ENCODE data around the gene SOX11. TPM values are rescaled to one million over a fixed set of nuclear protein-coding genes. Genes with fewer than 3 reads are reported as not detected.

SOX11 gene
- total RNA-seq, 2 experiments from 2014 or later, result 7.7 to 13.0 TPM

DNA sequence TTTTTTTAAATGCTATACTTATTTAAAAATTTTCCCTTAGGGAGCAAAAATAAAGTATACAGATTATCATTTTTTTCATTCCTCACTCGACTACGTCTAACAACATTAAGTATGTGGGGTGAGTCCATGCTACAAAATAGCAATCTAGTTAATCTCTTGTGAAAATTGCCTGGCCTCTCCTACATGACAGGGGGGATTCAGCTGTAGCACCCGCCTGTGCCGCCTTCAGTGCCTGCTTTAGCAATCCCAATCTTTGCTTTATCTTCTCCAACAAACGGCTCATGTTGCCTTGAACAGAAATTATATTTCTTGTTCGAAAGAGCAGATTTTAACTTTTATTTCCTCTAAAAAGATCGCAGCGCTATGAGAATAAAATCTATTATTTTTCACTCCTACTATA, 2.4 kb upstream of the SOX11 start:
- BruUV-seq (replicated peaks), result no TSS peak
- no peak for TF ChIP-seq EZH2phosphoT487 (IDR thresholded peaks at IDR 0.05; ENCODE audit: borderline replicate concordance, low read depth, low read length)
- TF ChIP-seq, protein P1, sequence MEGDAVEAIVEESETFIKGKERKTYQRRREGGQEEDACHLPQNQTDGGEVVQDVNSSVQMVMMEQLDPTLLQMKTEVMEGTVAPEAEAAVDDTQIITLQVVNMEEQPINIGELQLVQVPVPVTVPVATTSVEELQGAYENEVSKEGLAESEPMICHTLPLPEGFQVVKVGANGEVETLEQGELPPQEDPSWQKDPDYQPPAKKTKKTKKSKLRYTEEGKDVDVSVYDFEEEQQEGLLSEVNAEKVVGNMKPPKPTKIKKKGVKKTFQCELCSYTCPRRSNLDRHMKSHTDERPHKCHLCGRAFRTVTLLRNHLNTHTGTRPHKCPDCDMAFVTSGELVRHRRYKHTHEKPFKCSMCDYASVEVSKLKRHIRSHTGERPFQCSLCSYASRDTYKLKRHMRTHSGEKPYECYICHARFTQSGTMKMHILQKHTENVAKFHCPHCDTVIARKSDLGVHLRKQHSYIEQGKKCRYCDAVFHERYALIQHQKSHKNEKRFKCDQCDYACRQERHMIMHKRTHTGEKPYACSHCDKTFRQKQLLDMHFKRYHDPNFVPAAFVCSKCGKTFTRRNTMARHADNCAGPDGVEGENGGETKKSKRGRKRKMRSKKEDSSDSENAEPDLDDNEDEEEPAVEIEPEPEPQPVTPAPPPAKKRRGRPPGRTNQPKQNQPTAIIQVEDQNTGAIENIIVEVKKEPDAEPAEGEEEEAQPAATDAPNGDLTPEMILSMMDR (conservative IDR thresholded peaks at IDR 0.05; ENCODE audit: low read length), result no peak
- Histone ChIP-seq H4K20me1 (ENCODE audit: insufficient read depth, low read length) (no peaks in the 10 kb centered on the region), H3K79me2 (ENCODE audit: insufficient read depth, low read depth, low read length) (peaks cover 8% of the 10 kb centered on the region; the same call in 1 of the 2 replicates), H3K9me2 (ENCODE audit: insufficient read depth, low read length) (no peaks in the 10 kb centered on the region), H3K9me3 (ENCODE audit: low read length) (no peaks in the 10 kb centered on the region), H3K27ac (ENCODE audit: low read depth, low read length, poor library complexity, severe bottlenecking) (no peak overlapping the region), H3K4me2 (ENCODE audit: low read length) (no peak overlapping the region), H3K4me3 (ENCODE audit: low read depth, low read length, poor library complexity, severe bottlenecking) (no peak overlapping the region), H2AFZ (ENCODE audit: low read length) (no peak overlapping the region), H3K36me3 (ENCODE audit: insufficient read depth, low read length) (no peaks in the 10 kb centered on the region), H3K4me1 (ENCODE audit: insufficient read depth, low read length, poor library complexity, severe bottlenecking) (peaks cover 10% of the 10 kb centered on the region)
- no peak for DNase-seq (ENCODE audit: low spot score)
- ChIA-PET POLR2A (interaction anchor here (0.9 kb wide), 1 partner anchor 71 kb away, joined by 5 read pairs; no protein-coding TSS in a partner anchor), CTCF (ENCODE audit: unreplicated experiment) (no interaction called here)
- intact Hi-C loops (cut with micrococcal nuclease; ENCODE audit: unreplicated experiment), result no loop called here

DNA sequence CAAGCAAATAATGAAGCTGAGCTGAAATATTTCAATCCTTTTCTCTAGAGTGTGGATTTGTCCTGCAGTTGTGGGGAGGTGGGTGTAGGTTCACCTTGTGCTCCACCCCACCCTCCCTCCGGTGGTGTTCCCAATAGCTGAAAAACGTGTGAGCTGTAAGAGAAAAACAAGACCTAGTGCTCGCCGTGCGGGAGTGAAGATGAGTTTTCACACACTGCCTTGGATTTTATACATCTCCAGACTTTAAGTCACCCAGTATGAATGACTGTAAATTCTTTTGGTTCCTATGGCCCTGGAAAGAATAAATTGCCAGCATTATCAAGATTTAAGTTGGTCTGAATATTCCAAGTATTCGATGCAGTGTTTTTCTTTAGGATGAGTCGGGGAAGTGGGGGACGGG, 1.9 kb upstream of the SOX11 start:
- intact Hi-C loops (cut with micrococcal nuclease; ENCODE audit: unreplicated experiment), result no loop called here
- CTCF ChIA-PET (ENCODE audit: unreplicated experiment), result no interaction called here
- POLR2A ChIA-PET, result interaction anchor here (0.9 kb wide), 1 partner anchor 70 kb away, joined by 5 read pairs; no protein-coding TSS in a partner anchor
- Histone ChIP-seq H3K36me3 (ENCODE audit: insufficient read depth, low read length) (no peaks in the 10 kb centered on the region), H3K4me2 (ENCODE audit: low read length) (no peak overlapping the region), H4K20me1 (ENCODE audit: insufficient read depth, low read length) (no peaks in the 10 kb centered on the region), H3K9me2 (ENCODE audit: insufficient read depth, low read length) (no peaks in the 10 kb centered on the region), H2AFZ (ENCODE audit: low read length) (no peak overlapping the region), H3K27ac (ENCODE audit: low read depth, low read length, poor library complexity, severe bottlenecking) (no peak overlapping the region), H3K4me1 (ENCODE audit: insufficient read depth, low read length, poor library complexity, severe bottlenecking) (peaks cover 11% of the 10 kb centered on the region), H3K79me2 (ENCODE audit: insufficient read depth, low read depth, low read length) (peaks cover 13% of the 10 kb centered on the region; the same call in 1 of the 2 replicates), H3K9me3 (ENCODE audit: low read length) (no peaks in the 10 kb centered on the region), H3K4me3 (ENCODE audit: low read depth, low read length, poor library complexity, severe bottlenecking) (no peak overlapping the region)
- no TSS peak for BruUV-seq (replicated peaks)
- no peak for DNase-seq (ENCODE audit: low spot score)
- no peak for TF ChIP-seq EZH2phosphoT487 (IDR thresholded peaks at IDR 0.05; ENCODE audit: borderline replicate concordance, low read depth, low read length)
- TF ChIP-seq, protein P1 (conservative IDR thresholded peaks at IDR 0.05; ENCODE audit: low read length), result no peak

DNA sequence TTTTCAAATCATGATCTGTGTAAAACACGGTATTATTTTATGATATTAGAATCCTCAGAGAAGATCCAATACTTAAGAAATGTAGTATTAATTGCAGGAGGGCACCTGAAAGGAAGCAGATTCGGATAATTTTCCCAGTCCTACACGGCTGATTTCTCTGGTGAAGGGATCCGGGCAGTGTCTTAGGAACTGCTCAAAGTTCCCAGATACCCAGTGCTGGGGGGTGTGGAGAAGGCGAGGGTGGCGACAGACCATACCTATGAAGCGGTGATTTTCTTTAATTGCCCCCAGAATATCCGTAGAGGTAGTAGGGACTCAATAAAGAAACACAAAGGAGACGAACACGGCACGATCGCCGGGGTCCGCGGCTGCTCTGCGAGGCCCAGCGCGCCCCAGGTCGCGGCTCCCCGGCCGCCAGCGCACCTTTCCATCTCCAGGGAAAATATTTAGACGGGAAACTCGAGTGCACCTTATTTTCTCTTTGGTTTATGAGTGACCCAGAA, 1.4 kb upstream of the SOX11 start:
- H3K79me2 ChIP-seq (ENCODE audit: insufficient read depth, low read depth, low read length), result peaks cover 15% of the 10 kb centered on the region; the same call in 1 of the 2 replicates
- no TSS peak for BruUV-seq (replicated peaks)
- no peak overlapping the region for H2AFZ ChIP-seq (ENCODE audit: low read length)
- no peak overlapping the region for H3K27ac ChIP-seq (ENCODE audit: low read depth, low read length, poor library complexity, severe bottlenecking)
- no peaks in the 10 kb centered on the region for H3K36me3 ChIP-seq (ENCODE audit: insufficient read depth, low read length)
- H3K4me2 ChIP-seq (ENCODE audit: low read length), result no peak overlapping the region
- H4K20me1 ChIP-seq (ENCODE audit: insufficient read depth, low read length), result no peaks in the 10 kb centered on the region
- DNase-seq (ENCODE audit: low spot score), result no peak
- TF ChIP-seq, protein P1 (conservative IDR thresholded peaks at IDR 0.05; ENCODE audit: low read length), result no peak
- TF ChIP-seq EZH2phosphoT487 (IDR thresholded peaks at IDR 0.05; ENCODE audit: borderline replicate concordance, low read depth, low read length), result no peak
- H3K4me1 ChIP-seq (ENCODE audit: insufficient read depth, low read length, poor library complexity, severe bottlenecking), result peaks cover 11% of the 10 kb centered on the region
- intact Hi-C loops (cut with micrococcal nuclease; ENCODE audit: unreplicated experiment), result no loop called here
- no peak overlapping the region for H3K4me3 ChIP-seq (ENCODE audit: low read depth, low read length, poor library complexity, severe bottlenecking)
- CTCF ChIA-PET (ENCODE audit: unreplicated experiment), result no interaction called here
- no peaks in the 10 kb centered on the region for H3K9me3 ChIP-seq (ENCODE audit: low read length)
- no peaks in the 10 kb centered on the region for H3K9me2 ChIP-seq (ENCODE audit: insufficient read depth, low read length)
- POLR2A ChIA-PET, result interaction anchor here (0.9 to 1.1 kb wide), 2 partner anchors 13 to 70 kb away, joined by 5 read pairs; no protein-coding TSS in a partner anchor
